ENCODE results near the gene P4HB.

Gene P4HB

DNA sequence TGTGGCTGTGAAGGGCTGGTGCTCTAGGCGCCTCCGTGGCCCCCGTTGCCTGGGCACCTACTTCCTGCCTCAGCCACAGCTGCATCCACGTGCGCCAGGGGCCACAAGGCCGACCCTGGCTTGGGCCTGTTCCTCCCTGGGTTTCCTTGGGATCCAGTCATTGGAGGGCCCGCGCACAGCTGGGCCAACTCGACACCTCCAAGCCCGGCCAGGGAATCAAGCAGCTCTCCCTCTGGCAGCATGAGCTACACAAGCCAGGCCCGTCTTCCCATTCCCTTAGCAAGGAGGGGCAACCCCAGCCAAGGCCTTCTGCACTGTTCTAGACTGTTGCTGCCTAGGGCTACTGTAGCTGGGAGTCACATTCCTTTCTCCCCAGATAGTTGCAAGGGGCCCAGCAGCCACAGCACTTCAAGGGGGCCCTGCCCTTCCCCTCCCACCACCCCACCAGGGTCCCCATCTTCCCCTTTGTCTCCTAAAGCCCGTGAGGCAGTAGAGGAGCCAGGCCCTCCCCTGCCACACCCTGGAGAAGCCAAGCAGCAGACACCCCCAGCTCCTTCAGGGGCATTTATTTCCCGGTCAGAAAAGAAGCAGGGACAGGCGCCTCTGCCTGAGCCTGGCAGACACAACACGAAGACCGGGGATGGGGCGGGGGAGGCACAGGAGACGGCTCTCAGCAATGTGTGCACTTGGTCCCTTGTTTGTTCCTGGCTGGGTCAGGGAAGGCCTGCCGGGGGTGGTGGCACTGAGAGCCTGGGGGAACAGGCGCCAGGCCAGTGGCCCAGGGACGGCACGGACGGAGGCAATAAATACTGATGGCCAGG lies 7.0 kb upstream of the P4HB start (continued):
- TF ChIP-seq, protein P1, sequence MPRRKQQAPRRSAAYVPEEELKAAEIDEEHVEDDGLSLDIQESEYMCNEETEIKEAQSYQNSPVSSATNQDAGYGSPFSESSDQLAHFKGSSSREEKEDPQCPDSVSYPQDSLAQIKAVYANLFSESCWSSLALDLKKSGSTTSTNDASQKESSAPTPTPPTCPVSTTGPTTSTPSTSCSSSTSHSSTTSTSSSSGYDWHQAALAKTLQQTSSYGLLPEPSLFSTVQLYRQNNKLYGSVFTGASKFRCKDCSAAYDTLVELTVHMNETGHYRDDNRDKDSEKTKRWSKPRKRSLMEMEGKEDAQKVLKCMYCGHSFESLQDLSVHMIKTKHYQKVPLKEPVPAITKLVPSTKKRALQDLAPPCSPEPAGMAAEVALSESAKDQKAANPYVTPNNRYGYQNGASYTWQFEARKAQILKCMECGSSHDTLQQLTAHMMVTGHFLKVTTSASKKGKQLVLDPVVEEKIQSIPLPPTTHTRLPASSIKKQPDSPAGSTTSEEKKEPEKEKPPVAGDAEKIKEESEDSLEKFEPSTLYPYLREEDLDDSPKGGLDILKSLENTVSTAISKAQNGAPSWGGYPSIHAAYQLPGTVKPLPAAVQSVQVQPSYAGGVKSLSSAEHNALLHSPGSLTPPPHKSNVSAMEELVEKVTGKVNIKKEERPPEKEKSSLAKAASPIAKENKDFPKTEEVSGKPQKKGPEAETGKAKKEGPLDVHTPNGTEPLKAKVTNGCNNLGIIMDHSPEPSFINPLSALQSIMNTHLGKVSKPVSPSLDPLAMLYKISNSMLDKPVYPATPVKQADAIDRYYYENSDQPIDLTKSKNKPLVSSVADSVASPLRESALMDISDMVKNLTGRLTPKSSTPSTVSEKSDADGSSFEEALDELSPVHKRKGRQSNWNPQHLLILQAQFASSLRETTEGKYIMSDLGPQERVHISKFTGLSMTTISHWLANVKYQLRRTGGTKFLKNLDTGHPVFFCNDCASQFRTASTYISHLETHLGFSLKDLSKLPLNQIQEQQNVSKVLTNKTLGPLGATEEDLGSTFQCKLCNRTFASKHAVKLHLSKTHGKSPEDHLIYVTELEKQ (tag by site-specific recombination; IDR thresholded peaks at IDR 0.05; ENCODE audit: borderline replicate concordance): peak; percentile 13; the same call in 1 of the 2 replicates
- TF ChIP-seq, protein P2, sequence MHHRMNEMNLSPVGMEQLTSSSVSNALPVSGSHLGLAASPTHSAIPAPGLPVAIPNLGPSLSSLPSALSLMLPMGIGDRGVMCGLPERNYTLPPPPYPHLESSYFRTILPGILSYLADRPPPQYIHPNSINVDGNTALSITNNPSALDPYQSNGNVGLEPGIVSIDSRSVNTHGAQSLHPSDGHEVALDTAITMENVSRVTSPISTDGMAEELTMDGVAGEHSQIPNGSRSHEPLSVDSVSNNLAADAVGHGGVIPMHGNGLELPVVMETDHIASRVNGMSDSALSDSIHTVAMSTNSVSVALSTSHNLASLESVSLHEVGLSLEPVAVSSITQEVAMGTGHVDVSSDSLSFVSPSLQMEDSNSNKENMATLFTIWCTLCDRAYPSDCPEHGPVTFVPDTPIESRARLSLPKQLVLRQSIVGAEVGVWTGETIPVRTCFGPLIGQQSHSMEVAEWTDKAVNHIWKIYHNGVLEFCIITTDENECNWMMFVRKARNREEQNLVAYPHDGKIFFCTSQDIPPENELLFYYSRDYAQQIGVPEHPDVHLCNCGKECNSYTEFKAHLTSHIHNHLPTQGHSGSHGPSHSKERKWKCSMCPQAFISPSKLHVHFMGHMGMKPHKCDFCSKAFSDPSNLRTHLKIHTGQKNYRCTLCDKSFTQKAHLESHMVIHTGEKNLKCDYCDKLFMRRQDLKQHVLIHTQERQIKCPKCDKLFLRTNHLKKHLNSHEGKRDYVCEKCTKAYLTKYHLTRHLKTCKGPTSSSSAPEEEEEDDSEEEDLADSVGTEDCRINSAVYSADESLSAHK (tag by site-specific recombination; IDR thresholded peaks at IDR 0.05): peak; percentile 48; the same call in 1 of the 2 replicates
- TF ChIP-seq KLF10 (tag by site-specific recombination; IDR thresholded peaks at IDR 0.05): peak; percentile 63; the same call in 1 of the 2 replicates
- 0 out of 2 replicates have a peak, but pooled peaks have one; percentile 10 for TF ChIP-seq ZNF423 (tag by site-specific recombination; IDR thresholded peaks at IDR 0.05)
- peak; percentile 98 for TF ChIP-seq OSR2 (tag by site-specific recombination; IDR thresholded peaks at IDR 0.05)
- no peak; the same call in none of the 2 replicates for TF ChIP-seq ZNF394 (tag by site-specific recombination; IDR thresholded peaks at IDR 0.05; ENCODE audit: borderline replicate concordance)

DNA sequence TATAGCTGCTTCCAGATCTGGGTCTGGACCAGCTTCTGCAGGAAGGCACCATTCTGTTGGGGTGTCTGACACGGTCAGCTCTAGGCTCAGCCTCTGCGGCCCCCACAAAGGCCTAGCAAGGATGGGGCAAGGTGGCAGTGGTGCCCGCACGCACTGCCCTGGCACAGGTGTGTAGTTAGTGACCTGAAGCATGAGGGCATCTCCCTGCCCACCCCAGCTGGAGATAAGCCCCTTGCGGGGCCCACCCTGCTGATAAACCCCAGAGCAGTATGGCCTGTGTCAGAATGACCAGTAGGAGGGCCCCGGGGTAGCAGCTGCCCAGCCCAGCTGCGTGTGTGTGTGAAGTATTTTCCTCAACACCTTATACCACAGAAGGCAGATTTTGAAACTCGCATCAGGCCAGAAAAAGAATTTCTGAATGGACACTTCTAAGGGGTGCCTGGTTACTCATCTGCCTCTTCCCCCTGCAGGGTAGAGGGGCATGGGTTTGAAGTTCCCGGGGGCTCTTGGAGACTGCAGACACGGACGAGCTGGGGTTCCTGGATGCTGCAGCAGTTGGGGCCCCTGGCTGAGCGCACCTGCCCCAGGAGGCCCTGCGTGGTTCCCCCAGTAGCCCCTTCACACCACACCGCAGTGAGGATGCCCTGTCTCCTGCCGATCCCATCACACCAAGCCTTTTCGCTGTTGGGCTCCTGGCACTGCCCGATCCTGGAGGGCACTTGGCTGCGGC lies 6.3 kb upstream of the P4HB start:
- Histone ChIP-seq H3K4me3 (ENCODE audit: low read depth, low read length) (no peak overlapping the region), H3K9me3 (ENCODE audit: control insufficient read depth, insufficient read depth, low read depth, low read length) (no peaks in the 10 kb centered on the region), H3K36me3 (ENCODE audit: control insufficient read depth in 2 of 2, insufficient read depth in 1 of 2, low read length in 2 of 2) (peaks cover 12 to 77% of the 10 kb centered on the region in 2 experiments; a peak in 2 of 3 replicates), H3K27ac (ENCODE audit: extremely low read depth, low read depth, low read length) (peak overlapping the region; percentile 100), H3K4me1 (ENCODE audit: control insufficient read depth, insufficient read depth, low read length) (peaks cover 14% of the 10 kb centered on the region; the same call in 1 of the 2 replicates)
- ChIA-PET POLR2A (interaction anchor here (0.8 to 2.5 kb wide), 23 partner anchors 12 to 232 kb away, joined by 3 to 14 read pairs (median 4); partner anchors contain the start of genes ALYREF, ANAPC11, ARL16 and CCDC137), CTCF (interaction anchor here (0.5 to 1.8 kb wide), 6 partner anchors 44 to 229 kb away, joined by 3 to 4 read pairs (median 3); no protein-coding TSS in a partner anchor)
- TF ChIP-seq HOXA7 (CRISPR knock-in tag; IDR thresholded peaks at IDR 0.05; ENCODE audit: borderline replicate concordance) (no peak), ZNF132 (tag by site-specific recombination; IDR thresholded peaks at IDR 0.05; ENCODE audit: borderline replicate concordance) (no peak), HOXD13 (CRISPR knock-in tag; IDR thresholded peaks at IDR 0.05; ENCODE audit: borderline replicate concordance) (no peak), ZNF621 (tag by site-specific recombination; IDR thresholded peaks at IDR 0.05) (no peak), ZNF626 (tag by site-specific recombination; IDR thresholded peaks at IDR 0.05) (no peak), BCL11B (tag by site-specific recombination; IDR thresholded peaks at IDR 0.05; ENCODE audit: low read depth) (peak; percentile 63; the same call in 1 of the 2 replicates), ZNF335 (tag by site-specific recombination; conservative IDR thresholded peaks at IDR 0.05) (no peak), GLI2 (tag by site-specific recombination; IDR thresholded peaks at IDR 0.05; ENCODE audit: borderline replicate concordance, low read depth) (no peak), ZNF776 (tag by site-specific recombination; IDR thresholded peaks at IDR 0.05; ENCODE audit: borderline replicate concordance) (no peak), ZNF184 (tag by site-specific recombination; IDR thresholded peaks at IDR 0.05) (no peak), ZNF529 (tag by site-specific recombination; IDR thresholded peaks at IDR 0.05; ENCODE audit: insufficient replicate concordance) (no peak), ZNF175 (tag by site-specific recombination; IDR thresholded peaks at IDR 0.05) (no peak), ZNF266 (tag by site-specific recombination; IDR thresholded peaks at IDR 0.05; ENCODE audit: low read depth) (no peak)
- TF ChIP-seq, protein P3, sequence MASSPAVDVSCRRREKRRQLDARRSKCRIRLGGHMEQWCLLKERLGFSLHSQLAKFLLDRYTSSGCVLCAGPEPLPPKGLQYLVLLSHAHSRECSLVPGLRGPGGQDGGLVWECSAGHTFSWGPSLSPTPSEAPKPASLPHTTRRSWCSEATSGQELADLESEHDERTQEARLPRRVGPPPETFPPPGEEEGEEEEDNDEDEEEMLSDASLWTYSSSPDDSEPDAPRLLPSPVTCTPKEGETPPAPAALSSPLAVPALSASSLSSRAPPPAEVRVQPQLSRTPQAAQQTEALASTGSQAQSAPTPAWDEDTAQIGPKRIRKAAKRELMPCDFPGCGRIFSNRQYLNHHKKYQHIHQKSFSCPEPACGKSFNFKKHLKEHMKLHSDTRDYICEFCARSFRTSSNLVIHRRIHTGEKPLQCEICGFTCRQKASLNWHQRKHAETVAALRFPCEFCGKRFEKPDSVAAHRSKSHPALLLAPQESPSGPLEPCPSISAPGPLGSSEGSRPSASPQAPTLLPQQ (tag by site-specific recombination; IDR thresholded peaks at IDR 0.05): peak; percentile 75
- TF ChIP-seq, protein P4, sequence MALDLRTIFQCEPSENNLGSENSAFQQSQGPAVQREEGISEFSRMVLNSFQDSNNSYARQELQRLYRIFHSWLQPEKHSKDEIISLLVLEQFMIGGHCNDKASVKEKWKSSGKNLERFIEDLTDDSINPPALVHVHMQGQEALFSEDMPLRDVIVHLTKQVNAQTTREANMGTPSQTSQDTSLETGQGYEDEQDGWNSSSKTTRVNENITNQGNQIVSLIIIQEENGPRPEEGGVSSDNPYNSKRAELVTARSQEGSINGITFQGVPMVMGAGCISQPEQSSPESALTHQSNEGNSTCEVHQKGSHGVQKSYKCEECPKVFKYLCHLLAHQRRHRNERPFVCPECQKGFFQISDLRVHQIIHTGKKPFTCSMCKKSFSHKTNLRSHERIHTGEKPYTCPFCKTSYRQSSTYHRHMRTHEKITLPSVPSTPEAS (tag by site-specific recombination; IDR thresholded peaks at IDR 0.05): no peak
- TF ChIP-seq, protein P5, sequence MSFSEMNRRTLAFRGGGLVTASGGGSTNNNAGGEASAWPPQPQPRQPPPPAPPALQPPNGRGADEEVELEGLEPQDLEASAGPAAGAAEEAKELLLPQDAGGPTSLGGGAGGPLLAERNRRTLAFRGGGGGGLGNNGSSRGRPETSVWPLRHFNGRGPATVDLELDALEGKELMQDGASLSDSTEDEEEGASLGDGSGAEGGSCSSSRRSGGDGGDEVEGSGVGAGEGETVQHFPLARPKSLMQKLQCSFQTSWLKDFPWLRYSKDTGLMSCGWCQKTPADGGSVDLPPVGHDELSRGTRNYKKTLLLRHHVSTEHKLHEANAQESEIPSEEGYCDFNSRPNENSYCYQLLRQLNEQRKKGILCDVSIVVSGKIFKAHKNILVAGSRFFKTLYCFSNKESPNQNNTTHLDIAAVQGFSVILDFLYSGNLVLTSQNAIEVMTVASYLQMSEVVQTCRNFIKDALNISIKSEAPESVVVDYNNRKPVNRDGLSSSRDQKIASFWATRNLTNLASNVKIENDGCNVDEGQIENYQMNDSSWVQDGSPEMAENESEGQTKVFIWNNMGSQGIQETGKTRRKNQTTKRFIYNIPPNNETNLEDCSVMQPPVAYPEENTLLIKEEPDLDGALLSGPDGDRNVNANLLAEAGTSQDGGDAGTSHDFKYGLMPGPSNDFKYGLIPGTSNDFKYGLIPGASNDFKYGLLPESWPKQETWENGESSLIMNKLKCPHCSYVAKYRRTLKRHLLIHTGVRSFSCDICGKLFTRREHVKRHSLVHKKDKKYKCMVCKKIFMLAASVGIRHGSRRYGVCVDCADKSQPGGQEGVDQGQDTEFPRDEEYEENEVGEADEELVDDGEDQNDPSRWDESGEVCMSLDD (tag by site-specific recombination; IDR thresholded peaks at IDR 0.05): no peak

Data from HEK293 (cell line).